Ishikawa (cell line): ENCODE data around the gene CAPN5.

Source experiments
- CREB1 ChIP-seq: IDR thresholded peaks from 2 replicates; pipeline ENCODE4 v1.6.1; 2012; ENCODE audit warnings: low read depth
- EGR1 ChIP-seq: IDR thresholded peaks from 2 replicates; pipeline ENCODE4 v1.6.1; 2012
- EP300 ChIP-seq: IDR thresholded peaks from 2 replicates; pipeline ENCODE4 v1.6.1; 2012; ENCODE audit warnings: borderline replicate concordance
- FOXM1 ChIP-seq: IDR thresholded peaks from 2 replicates; pipeline ENCODE4 v1.6.1; 2012; ENCODE audit warnings: low read depth, borderline replicate concordance
- MAX ChIP-seq: IDR thresholded peaks from 2 replicates; pipeline ENCODE4 v1.6.1; 2012
- RAD21 ChIP-seq: IDR thresholded peaks from 2 replicates; pipeline ENCODE4 v1.6.1; 2012; ENCODE audit warnings: low read depth
- REST ChIP-seq: IDR thresholded peaks from 2 replicates; pipeline ENCODE4 v1.6.1; 2012; ENCODE audit warnings: low read depth, mild to moderate bottlenecking
- TAF1 ChIP-seq: IDR thresholded peaks from 2 replicates; pipeline ENCODE4 v1.6.1; 2012; ENCODE audit warnings: low read depth, mild to moderate bottlenecking

GRCh38 chr11:77054084-77054483 is 12.7 kb upstream of the CAPN5 start:
- no peak for TF ChIP-seq RAD21
- TF ChIP-seq EP300: no peak
- TF ChIP-seq CREB1: no peak
- no peak for TF ChIP-seq MAX
- no peak for TF ChIP-seq EGR1
- TF ChIP-seq REST: no peak
- no peak for TF ChIP-seq TAF1
- TF ChIP-seq FOXM1: no peak
